ENCODE results near the gene ANO10. TPM values are rescaled to one million over a fixed set of nuclear protein-coding genes. Genes with fewer than 3 reads are reported as not detected.
"Not testable (repeated sequence)": the region's sequence is repeated elsewhere in the genome, so short reads cannot be mapped to it uniquely, and the experiment has no call there.

ANO10 gene
- total RNA-seq (2021) (9.7 and 9.8 TPM in 2 replicates), Bru-seq, nascent RNA (percentile 51 among the genes with signal in this experiment), BruChase-seq, experiment 1, labeled RNA remaining after a 2-hour chase (percentile 49 among the genes with signal in this experiment), BruChase-seq, experiment 2, labeled RNA remaining after a 6-hour chase (percentile 44 among the genes with signal in this experiment)
- long read RNA-seq, transcript ANO10-203 (12 exons, 2,419 nt), result minor isoform, 5 of 21 reads
- long read RNA-seq, transcript ANO10-201 (13 exons, 3,212 nt), result major isoform, 14 of 21 reads
- long read RNA-seq, partial matches to known transcripts, result 0 of 21 reads
- long read RNA-seq, other reads (novel, unspliced or antisense), result 2 of 21 reads

GRCh38 chr3:43621656-43622432 is at the start of gene ANO10:
TSS of gene ANO10 (minus strand) at chr3:43622011. CDS start at chr3:43605852, 16,159 bp downstream.
- intact Hi-C loops (cut with micrococcal nuclease; ENCODE audit: unreplicated experiment), result no loop called here
- no peaks in the 10 kb centered on the region for H3K27me3 ChIP-seq (replicated peaks; ENCODE audit: insufficient read depth, low read depth, low read length, poor library complexity)
- peak within 1 kb of the TSS; percentile 74 for H3K4me3 ChIP-seq (ENCODE audit: low read depth, low read length, poor library complexity, severe bottlenecking)
- no peaks in the 10 kb centered on the region for H3K36me3 ChIP-seq (ENCODE audit: insufficient read depth, low read length, poor library complexity, severe bottlenecking)
- no peaks in the 10 kb centered on the region for H3K9me3 ChIP-seq (ENCODE audit: low read depth, low read length, poor library complexity, severe bottlenecking)
- TF ChIP-seq EZH2 (IDR thresholded peaks at IDR 0.05; ENCODE audit: borderline replicate concordance, low read depth, low read length, poor library complexity, severe bottlenecking), result no peak
- no peak for TF ChIP-seq CTCF (conservative IDR thresholded peaks at IDR 0.05; ENCODE audit: low read depth, low read length)
- no peaks in the 10 kb centered on the region for H3K4me1 ChIP-seq (ENCODE audit: insufficient read depth, low read length, poor library complexity, severe bottlenecking)
- DNase-seq (ENCODE audit: low spot score), result peak; percentile 95
- POLR2A ChIA-PET (ENCODE audit: low non-redundant PET), result interaction anchor here (0.6 to 0.7 kb wide), 2 partner anchors 26 to 1003 kb away, joined by 3 to 5 read pairs; no protein-coding TSS in a partner anchor
- BruUV-seq (replicated peaks), result no TSS peak
- H3K27ac ChIP-seq (ENCODE audit: low read depth, low read length, poor library complexity, severe bottlenecking), result peak within 1 kb of the TSS; percentile 47
- CTCF ChIA-PET, result no interaction called here

- BruUV-seq (replicated peaks), result no TSS peak
- no peaks in the 10 kb centered on the region for H3K9me3 ChIP-seq (ENCODE audit: low read depth, low read length, poor library complexity, severe bottlenecking)
- H3K27ac ChIP-seq (ENCODE audit: low read depth, low read length, poor library complexity, severe bottlenecking), result no peak overlapping the region
- TF ChIP-seq EZH2 (IDR thresholded peaks at IDR 0.05; ENCODE audit: borderline replicate concordance, low read depth, low read length, poor library complexity, severe bottlenecking), result no peak
- TF ChIP-seq CTCF (conservative IDR thresholded peaks at IDR 0.05; ENCODE audit: low read depth, low read length), result no peak
- H3K27me3 ChIP-seq (replicated peaks; ENCODE audit: insufficient read depth, low read depth, low read length, poor library complexity), result no peaks in the 10 kb centered on the region
- no peak overlapping the region for H3K4me3 ChIP-seq (ENCODE audit: low read depth, low read length, poor library complexity, severe bottlenecking)
- H3K36me3 ChIP-seq (ENCODE audit: insufficient read depth, low read length, poor library complexity, severe bottlenecking), result no peaks in the 10 kb centered on the region
- DNase-seq (ENCODE audit: low spot score), result no peak
- ChIA-PET CTCF (no interaction called here), POLR2A (ENCODE audit: low non-redundant PET) (no interaction called here)
- intact Hi-C loops (cut with micrococcal nuclease; ENCODE audit: unreplicated experiment), result no loop called here
- no peaks in the 10 kb centered on the region for H3K4me1 ChIP-seq (ENCODE audit: insufficient read depth, low read length, poor library complexity, severe bottlenecking)
These were observed 49.1 kb upstream of the ANO10 start for GRCh38 chr3:43670635-43671522.

GRCh38 chr3:43665011-43665410 is 43.2 kb upstream of the ANO10 start:
- H3K4me3 ChIP-seq (ENCODE audit: low read depth, low read length, poor library complexity, severe bottlenecking); H3K4me1 ChIP-seq (ENCODE audit: insufficient read depth, low read length, poor library complexity, severe bottlenecking); DNase-seq (ENCODE audit: low spot score); H3K9me3 ChIP-seq (ENCODE audit: low read depth, low read length, poor library complexity, severe bottlenecking); H3K27me3 ChIP-seq (replicated peaks; ENCODE audit: insufficient read depth, low read depth, low read length, poor library complexity); intact Hi-C loops (cut with micrococcal nuclease; ENCODE audit: unreplicated experiment); H3K36me3 ChIP-seq (ENCODE audit: insufficient read depth, low read length, poor library complexity, severe bottlenecking); BruUV-seq (replicated peaks); CTCF ChIA-PET; H3K27ac ChIP-seq (ENCODE audit: low read depth, low read length, poor library complexity, severe bottlenecking); POLR2A ChIA-PET (ENCODE audit: low non-redundant PET): not testable (repeated sequence)

GRCh38 chr3:43661376-43661775 is 39.6 kb upstream of the ANO10 start:
- not testable (repeated sequence) for H3K27me3 ChIP-seq (replicated peaks; ENCODE audit: insufficient read depth, low read depth, low read length, poor library complexity)

More at GRCh38 chr3:43661376-43661775, 39.6 kb upstream of the ANO10 start:
- intact Hi-C loops (cut with micrococcal nuclease; ENCODE audit: unreplicated experiment); H3K27ac ChIP-seq (ENCODE audit: low read depth, low read length, poor library complexity, severe bottlenecking); H3K4me1 ChIP-seq (ENCODE audit: insufficient read depth, low read length, poor library complexity, severe bottlenecking); POLR2A ChIA-PET (ENCODE audit: low non-redundant PET); H3K4me3 ChIP-seq (ENCODE audit: low read depth, low read length, poor library complexity, severe bottlenecking); DNase-seq (ENCODE audit: low spot score); H3K9me3 ChIP-seq (ENCODE audit: low read depth, low read length, poor library complexity, severe bottlenecking); H3K36me3 ChIP-seq (ENCODE audit: insufficient read depth, low read length, poor library complexity, severe bottlenecking); CTCF ChIA-PET; BruUV-seq (replicated peaks): not testable (repeated sequence)
